Measurements from ENCODE around the gene SLC5A9. TPM values are rescaled to one million over a fixed set of nuclear protein-coding genes. Genes with fewer than 3 reads are reported as not detected.

Gene SLC5A9
- total and polyA plus RNA-seq, 2 experiments from 2014 or later: 0.10 TPM

GRCh38 chr1:48229317-48229716, 6.8 kb downstream of the SLC5A9 start:
- H3K36me3 Mint-ChIP-seq (ENCODE audit: low read depth): no peaks in the 10 kb centered on the region
- H3K27me3 Mint-ChIP-seq (ENCODE audit: insufficient read depth, low read depth, poor library complexity): peaks cover 7% of the 10 kb centered on the region
- H3K4me1 Mint-ChIP-seq: no peaks in the 10 kb centered on the region; the same call in 1 of the 3 replicates
- H4K20me1 ChIP-seq (replicated peaks; ENCODE audit: insufficient read depth): no peaks in the 10 kb centered on the region
- TF ChIP-seq CTCF (conservative IDR thresholded peaks at IDR 0.05; ENCODE audit: low read depth in 2 of 2) (no peak), ZNF114 (CRISPR knock-in tag; IDR thresholded peaks at IDR 0.05) (no peak), EZH2 (IDR thresholded peaks at IDR 0.05; ENCODE audit: low read depth, unreplicated experiment) (no peak), JUNB (IDR thresholded peaks at IDR 0.05; ENCODE audit: unreplicated experiment) (no peak), ZNF331 (CRISPR knock-in tag; IDR thresholded peaks at IDR 0.05; ENCODE audit: low read depth) (no peak), POLR2AphosphoS5 (IDR thresholded peaks at IDR 0.05; ENCODE audit: low read depth) (no peak), REST (IDR thresholded peaks at IDR 0.05; ENCODE audit: unreplicated experiment) (no peak), CREB1 (CRISPR knock-in tag; IDR thresholded peaks at IDR 0.05; ENCODE audit: low read depth) (no peak), ZNF462 (CRISPR knock-in tag; IDR thresholded peaks at IDR 0.05) (no peak), ETS1 (IDR thresholded peaks at IDR 0.05) (no peak), NANOG (IDR thresholded peaks at IDR 0.05; ENCODE audit: borderline replicate concordance) (no peak), EZH2phosphoT487 (IDR thresholded peaks at IDR 0.05; ENCODE audit: unreplicated experiment) (no peak)
- H3K27ac ChIP-seq (ENCODE audit: low read depth): no peak overlapping the region
- no peak overlapping the region for H3K4me3 ChIP-seq
- no peak overlapping the region for H2AFZ ChIP-seq
- no peaks in the 10 kb centered on the region; the same call in 1 of the 2 replicates for H3K9me2 ChIP-seq (ENCODE audit: insufficient read depth)
- H3K79me2 ChIP-seq (replicated peaks; ENCODE audit: insufficient read depth): no peaks in the 10 kb centered on the region
- no peaks in the 10 kb centered on the region for H3K36me3 ChIP-seq (ENCODE audit: insufficient read depth)
- no peaks in the 10 kb centered on the region for H3K27me3 ChIP-seq (ENCODE audit: insufficient read depth)
- H3F3A ChIP-seq (replicated peaks; ENCODE audit: low read depth): no peaks in the 10 kb centered on the region
- no peak overlapping the region for H3K4me2 ChIP-seq
- no peak overlapping the region for H3K4me3 Mint-ChIP-seq
- no peak overlapping the region for H3K27ac Mint-ChIP-seq
- H3K9me3 Mint-ChIP-seq: no peaks in the 10 kb centered on the region
- H3K4me1 ChIP-seq (ENCODE audit: insufficient read depth): no peaks in the 10 kb centered on the region
- DNase-seq (ENCODE audit: low spot score): no peak
- no peak for ATAC-seq

Data from GM23338 (cell line).